GM12872 (cell line): ENCODE data around the gene SLC38A10.

Source experiments
- CTCF ChIP-seq: IDR thresholded peaks from 3 replicates; pipeline ENCODE4 v1.5.1; 2011; ENCODE audit warnings: low read depth, mild to moderate bottlenecking, low read length, moderate library complexity; ENCODE audit not compliant: insufficient read depth

The SLC38A10 gene

GRCh38 chr17:81333616-81334368 lies 38.7 kb upstream of the SLC38A10 start:
- TF ChIP-seq CTCF = no peak

- TF ChIP-seq CTCF = no peak
These were observed 37.9 kb upstream of the SLC38A10 start for GRCh38 chr17:81332914-81333528.

GRCh38 chr17:81332118-81332834 lies 37.2 kb upstream of the SLC38A10 start:
- TF ChIP-seq CTCF = no peak

GRCh38 chr17:81331527-81332043 lies 36.5 kb upstream of the SLC38A10 start:
- TF ChIP-seq CTCF = no peak

- no peak for TF ChIP-seq CTCF
These were observed 35.8 kb upstream of the SLC38A10 start for GRCh38 chr17:81330884-81331245.

- TF ChIP-seq CTCF = no peak
These were observed 35.1 kb upstream of the SLC38A10 start for GRCh38 chr17:81329927-81330883.
